ENCODE data around the gene ZNF652. TPM values are rescaled to one million over a fixed set of nuclear protein-coding genes. Genes with fewer than 3 reads are reported as not detected.

Gene ZNF652
- total RNA-seq, 1 donor from 2014 or later = 26.8 TPM

- no peak overlapping the region for H3K4me3 ChIP-seq (ENCODE audit: insufficient read depth, low read depth, low read length)
- no peak overlapping the region for H3K9ac ChIP-seq (ENCODE audit: low read length)
- Mint-ChIP-seq H3K4me1 (ENCODE audit: low read depth, unreplicated experiment) (peaks cover 3% of the 10 kb centered on the region), H3K27ac (ENCODE audit: unreplicated experiment) (no peak overlapping the region), H3K4me3 (ENCODE audit: unreplicated experiment) (peak overlapping the region; percentile 28), H3K9me3 (ENCODE audit: unreplicated experiment) (no peaks in the 10 kb centered on the region), H3K27me3 (ENCODE audit: low read depth, unreplicated experiment) (no peaks in the 10 kb centered on the region), H3K36me3 (ENCODE audit: low read depth, unreplicated experiment) (peaks cover 25% of the 10 kb centered on the region)
- H3K27ac ChIP-seq (ENCODE audit: low read depth, low read length) = no peak overlapping the region
- peak; percentile 17 for DNase-seq (ENCODE audit: low read depth)
- H3K79me2 ChIP-seq (ENCODE audit: insufficient read depth, low read length) = peaks cover 4% of the 10 kb centered on the region
- H3K4me2 ChIP-seq (ENCODE audit: low read length) = no peak overlapping the region
- no peak overlapping the region for H2AFZ ChIP-seq (ENCODE audit: low read depth, low read length)
- TF ChIP-seq EZH2 (IDR thresholded peaks at IDR 0.05; ENCODE audit: insufficient read depth, low read length) (no peak), CTCF (IDR thresholded peaks at IDR 0.05; ENCODE audit: insufficient read depth, low read depth, low read length) (peak; percentile 85)
- H4K20me1 ChIP-seq (ENCODE audit: insufficient read depth, low read length) = peaks cover 32% of the 10 kb centered on the region
- no peaks in the 10 kb centered on the region for H3K9me3 ChIP-seq (ENCODE audit: insufficient read depth, low read depth, low read length)
- no peaks in the 10 kb centered on the region for H3K27me3 ChIP-seq (ENCODE audit: insufficient read depth, low read length)
- peaks cover 64% of the 10 kb centered on the region for H3K36me3 ChIP-seq (ENCODE audit: insufficient read depth, low read length)
- no peak for FAIRE-seq
- H3K4me1 ChIP-seq (ENCODE audit: insufficient read depth, low read length) = no peaks in the 10 kb centered on the region
These were observed 46.0 kb upstream of the ZNF652 start for GRCh38 chr17:49407981-49408501.

DNA sequence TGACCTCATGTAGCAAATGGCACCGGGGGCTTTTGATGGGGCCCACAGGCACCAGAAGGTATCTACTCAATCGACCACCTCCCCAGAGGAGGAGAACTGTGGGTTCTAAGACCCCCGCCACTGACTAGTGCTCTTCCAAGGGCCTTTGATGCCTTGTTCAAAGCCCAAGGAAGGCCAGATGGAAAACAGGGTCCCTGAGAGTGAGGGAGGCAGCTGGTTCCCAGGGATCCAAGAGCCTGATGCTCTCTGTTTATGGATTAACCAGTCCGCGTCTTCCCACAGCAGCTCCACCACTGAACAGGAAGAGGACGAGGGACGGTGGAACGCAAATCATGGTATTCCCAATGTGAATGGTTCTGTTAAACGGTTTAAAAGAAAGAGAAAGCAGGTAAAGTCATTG is 45.0 kb upstream of the ZNF652 start:
- no peaks in the 10 kb centered on the region for H3K27me3 ChIP-seq (ENCODE audit: insufficient read depth, low read length)
- no peaks in the 10 kb centered on the region for H3K9me3 Mint-ChIP-seq (ENCODE audit: unreplicated experiment)
- H3K4me3 ChIP-seq (ENCODE audit: insufficient read depth, low read depth, low read length) = no peak overlapping the region
- DNase-seq (ENCODE audit: low read depth) (no peak), FAIRE-seq (no peak)
- H3K79me2 ChIP-seq (ENCODE audit: insufficient read depth, low read length) = no peaks in the 10 kb centered on the region
- peaks cover 26% of the 10 kb centered on the region for H3K36me3 Mint-ChIP-seq (ENCODE audit: low read depth, unreplicated experiment)
- no peaks in the 10 kb centered on the region for H3K9me3 ChIP-seq (ENCODE audit: insufficient read depth, low read depth, low read length)
- H3K9ac ChIP-seq (ENCODE audit: low read length) = no peak overlapping the region
- no peak overlapping the region for H3K4me3 Mint-ChIP-seq (ENCODE audit: unreplicated experiment)
- no peak overlapping the region for H2AFZ ChIP-seq (ENCODE audit: low read depth, low read length)
- H4K20me1 ChIP-seq (ENCODE audit: insufficient read depth, low read length) = peaks cover 25% of the 10 kb centered on the region
- no peak overlapping the region for H3K4me2 ChIP-seq (ENCODE audit: low read length)
- no peak overlapping the region for H3K27ac ChIP-seq (ENCODE audit: low read depth, low read length)
- no peaks in the 10 kb centered on the region for H3K27me3 Mint-ChIP-seq (ENCODE audit: low read depth, unreplicated experiment)
- TF ChIP-seq EZH2 (IDR thresholded peaks at IDR 0.05; ENCODE audit: insufficient read depth, low read length) (no peak), CTCF (IDR thresholded peaks at IDR 0.05; ENCODE audit: insufficient read depth, low read depth, low read length) (no peak)
- H3K27ac Mint-ChIP-seq (ENCODE audit: unreplicated experiment) = no peak overlapping the region
- H3K4me1 ChIP-seq (ENCODE audit: insufficient read depth, low read length) = no peaks in the 10 kb centered on the region
- peaks cover 3% of the 10 kb centered on the region for H3K4me1 Mint-ChIP-seq (ENCODE audit: low read depth, unreplicated experiment)
- peaks cover 55% of the 10 kb centered on the region for H3K36me3 ChIP-seq (ENCODE audit: insufficient read depth, low read length)

- Mint-ChIP-seq H3K9me3 (ENCODE audit: unreplicated experiment) (no peaks in the 10 kb centered on the region), H3K27me3 (ENCODE audit: low read depth, unreplicated experiment) (no peaks in the 10 kb centered on the region), H3K4me3 (ENCODE audit: unreplicated experiment) (no peak overlapping the region), H3K4me1 (ENCODE audit: low read depth, unreplicated experiment) (peaks cover 3% of the 10 kb centered on the region), H3K36me3 (ENCODE audit: low read depth, unreplicated experiment) (peaks cover 23% of the 10 kb centered on the region), H3K27ac (ENCODE audit: unreplicated experiment) (no peak overlapping the region)
- no peaks in the 10 kb centered on the region for H3K4me1 ChIP-seq (ENCODE audit: insufficient read depth, low read length)
- H3K27ac ChIP-seq (ENCODE audit: low read depth, low read length) = no peak overlapping the region
- no peak for DNase-seq (ENCODE audit: low read depth)
- peaks cover 51% of the 10 kb centered on the region for H3K36me3 ChIP-seq (ENCODE audit: insufficient read depth, low read length)
- peaks cover 22% of the 10 kb centered on the region for H4K20me1 ChIP-seq (ENCODE audit: insufficient read depth, low read length)
- FAIRE-seq = no peak
- no peak overlapping the region for H2AFZ ChIP-seq (ENCODE audit: low read depth, low read length)
- no peak overlapping the region for H3K4me3 ChIP-seq (ENCODE audit: insufficient read depth, low read depth, low read length)
- no peaks in the 10 kb centered on the region for H3K27me3 ChIP-seq (ENCODE audit: insufficient read depth, low read length)
- H3K79me2 ChIP-seq (ENCODE audit: insufficient read depth, low read length) = no peaks in the 10 kb centered on the region
- H3K4me2 ChIP-seq (ENCODE audit: low read length) = no peak overlapping the region
- no peak overlapping the region for H3K9ac ChIP-seq (ENCODE audit: low read length)
- no peaks in the 10 kb centered on the region for H3K9me3 ChIP-seq (ENCODE audit: insufficient read depth, low read depth, low read length)
- no peak for TF ChIP-seq EZH2 (IDR thresholded peaks at IDR 0.05; ENCODE audit: insufficient read depth, low read length)
- TF ChIP-seq CTCF (IDR thresholded peaks at IDR 0.05; ENCODE audit: insufficient read depth, low read depth, low read length) = no peak
These were observed 44.5 kb upstream of the ZNF652 start for GRCh38 chr17:49406421-49407061.

Data from astrocyte (in vitro differentiated cells and primary cell).